Stimulated activated CD8-positive, alpha-beta memory T cell treated with anti-CD3 and anti-CD28 coated beads, Interleukin-12 subunit alpha, Interleukin-12 subunit beta, amount 100 ng/mL, for 4 hours (primary cell): ENCODE measurements around the gene NOG.

Experiments used
- DNase-seq: peaks from one replicate; pipeline ENCODE4 v3.0.0-alpha.2; 2020; ENCODE audit warnings: low read depth

The NOG gene

DNA sequence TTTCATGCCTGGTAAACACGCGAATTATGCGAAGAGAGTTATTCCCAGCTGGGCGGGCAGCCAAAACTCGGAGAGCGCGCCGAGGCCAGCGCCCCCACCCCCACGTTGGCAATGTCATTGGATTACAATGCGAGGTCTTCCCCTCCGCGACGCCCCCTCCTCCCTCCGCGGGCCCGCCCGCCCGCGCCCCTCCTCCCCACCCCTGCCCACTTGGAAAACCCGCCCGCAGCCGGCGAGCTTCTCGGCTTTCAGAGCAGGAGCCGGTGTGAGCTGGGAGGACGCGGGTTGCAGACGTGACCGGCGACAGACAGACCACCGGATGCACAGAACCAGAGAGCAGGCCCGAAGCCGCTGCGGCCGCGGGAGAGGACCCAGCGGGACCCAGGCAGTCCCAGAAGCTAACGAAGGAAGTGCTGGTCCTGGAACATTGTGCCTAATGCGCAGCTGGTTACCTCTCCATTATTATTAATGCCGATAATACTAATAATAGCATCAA, 4.0 kb downstream of the NOG start:
- no peak for DNase-seq

DNA sequence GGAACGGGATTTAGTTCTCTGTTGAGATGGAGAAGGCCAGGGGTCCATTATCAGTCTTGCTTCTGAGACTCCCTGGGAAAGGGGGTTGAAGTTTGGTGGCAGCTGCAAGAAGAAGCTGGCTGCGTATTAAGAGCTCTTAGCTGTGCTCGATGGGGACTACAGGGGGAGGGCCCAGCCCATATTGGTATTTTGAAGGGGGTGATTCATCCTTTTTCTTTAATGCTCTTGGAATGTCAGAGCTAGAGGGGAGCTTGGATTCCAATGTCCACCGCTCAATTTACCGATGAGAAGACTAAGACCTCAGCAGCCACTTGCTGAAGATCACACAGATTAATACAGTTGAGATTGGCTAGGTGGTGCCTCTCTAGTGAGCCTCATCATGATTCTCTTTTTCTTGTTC, 5.0 kb downstream of the NOG start:
- no peak for DNase-seq

DNA sequence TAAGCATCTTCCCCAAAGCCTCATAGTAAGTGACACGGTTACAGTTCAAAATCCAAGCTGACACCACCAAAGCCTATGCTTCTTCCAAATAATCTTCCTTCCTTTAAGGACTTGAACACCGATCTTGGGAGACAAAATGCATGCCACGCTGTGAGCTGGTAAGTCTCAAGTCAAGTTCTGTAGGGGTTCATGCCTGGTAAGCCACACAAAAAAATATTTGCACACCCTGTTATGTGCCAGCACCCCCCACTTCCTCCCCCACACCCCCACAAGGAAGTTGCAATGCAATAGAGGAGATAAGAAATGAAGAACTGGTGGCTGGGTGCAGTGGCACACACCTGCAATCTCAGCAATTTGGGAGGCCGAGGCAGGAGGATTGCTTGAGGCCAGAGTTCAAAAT, 5.6 kb downstream of the NOG start:
- no peak for DNase-seq

DNA sequence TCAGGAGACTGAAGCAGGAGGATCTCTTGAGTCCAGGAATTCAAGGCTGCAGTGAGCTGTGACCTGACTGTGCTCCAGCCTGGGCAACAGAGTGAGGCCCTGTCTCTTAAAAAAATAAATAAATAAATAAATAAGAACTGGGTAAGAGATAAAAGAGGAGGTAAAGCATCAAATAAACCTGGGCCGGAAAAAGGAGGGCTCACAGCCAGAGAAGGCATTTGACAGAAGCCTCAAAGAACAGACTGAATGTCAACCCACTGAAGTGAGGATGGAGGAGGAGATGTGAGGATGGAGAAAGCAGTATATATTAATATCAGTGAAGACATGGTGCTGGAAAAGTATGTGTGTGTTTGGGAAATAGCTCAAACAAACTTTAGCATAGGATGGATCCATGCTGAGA, 6.1 kb downstream of the NOG start:
- no peak for DNase-seq

DNA sequence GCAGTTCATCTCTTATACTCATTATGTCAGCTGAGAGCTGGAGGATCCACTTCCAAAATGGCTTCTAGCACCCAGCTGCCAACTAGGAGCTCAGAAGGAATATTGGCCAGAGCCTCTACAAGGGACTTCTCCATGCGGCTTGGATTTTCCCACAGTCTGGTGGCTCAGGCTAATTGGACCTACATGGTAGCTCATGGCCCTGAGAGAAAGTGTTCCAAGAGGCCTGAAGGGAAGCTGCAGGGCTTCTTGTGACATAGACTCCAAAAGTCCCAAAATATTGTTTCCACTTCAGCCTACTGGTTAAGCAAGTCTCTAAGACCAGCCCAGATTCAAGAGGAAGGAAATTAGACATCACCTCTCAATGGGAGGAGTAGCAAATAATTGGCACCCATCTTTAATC, 6.8 kb downstream of the NOG start:
- DNase-seq: no peak

DNA sequence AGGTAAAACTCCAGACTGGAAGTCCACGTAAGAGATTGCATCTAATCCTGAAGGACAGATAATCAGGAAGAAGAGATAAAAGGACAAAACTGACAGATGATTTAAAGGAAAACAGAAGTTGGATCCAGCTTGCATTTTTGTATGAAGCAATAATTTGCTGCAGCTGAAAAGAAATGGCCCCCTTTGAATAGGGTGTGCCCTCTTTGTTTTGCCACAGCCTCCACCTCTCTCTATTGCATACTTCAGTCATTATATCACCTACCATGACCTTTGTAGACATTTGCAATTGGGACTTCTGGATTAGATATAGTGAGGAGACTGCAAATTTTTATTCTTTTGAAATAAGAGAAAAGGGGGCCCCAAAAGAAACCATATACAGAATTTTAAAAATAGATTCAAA, 8.1 kb downstream of the NOG start:
- no peak for DNase-seq

DNA sequence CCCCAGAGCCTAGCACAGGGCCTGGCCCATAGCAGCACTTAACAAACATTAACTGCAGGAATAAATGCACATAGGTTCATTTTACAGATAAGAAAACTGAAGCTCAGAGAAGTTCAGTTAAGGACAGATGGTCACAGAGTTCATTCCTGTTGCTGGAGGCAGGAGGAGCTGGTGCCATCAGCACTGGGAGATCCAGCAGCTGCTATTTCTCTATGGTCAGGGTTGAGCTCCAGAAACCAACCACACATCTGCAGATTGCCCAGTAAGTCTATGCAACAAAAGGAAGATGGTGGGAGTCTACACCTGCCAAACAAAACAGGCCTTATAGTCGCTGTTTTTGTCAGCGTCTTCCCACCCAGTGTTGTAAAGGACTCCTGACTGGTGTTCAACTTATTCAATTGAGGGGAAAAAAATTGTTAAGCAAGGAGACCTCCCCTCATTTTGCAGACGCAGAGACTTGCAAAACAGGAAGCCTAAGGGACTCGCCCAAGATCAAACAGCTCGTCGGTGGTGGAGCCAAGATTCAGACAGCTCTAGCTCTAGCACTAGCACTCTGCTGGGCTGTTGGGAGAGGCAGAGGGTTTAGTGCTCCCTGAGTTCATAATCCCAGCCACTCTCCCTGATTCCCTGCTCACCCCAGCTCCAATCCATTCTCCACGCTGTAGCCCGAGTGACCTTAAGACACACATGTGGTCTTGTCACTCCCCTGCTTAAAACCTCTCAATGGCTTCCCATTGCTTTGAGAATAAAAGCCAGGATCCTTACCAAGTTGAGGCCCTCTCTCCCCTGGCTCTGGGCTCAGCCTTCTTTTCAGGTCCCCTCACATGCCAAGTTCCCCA, 9.0 kb downstream of the NOG start:
- DNase-seq: no peak

DNA sequence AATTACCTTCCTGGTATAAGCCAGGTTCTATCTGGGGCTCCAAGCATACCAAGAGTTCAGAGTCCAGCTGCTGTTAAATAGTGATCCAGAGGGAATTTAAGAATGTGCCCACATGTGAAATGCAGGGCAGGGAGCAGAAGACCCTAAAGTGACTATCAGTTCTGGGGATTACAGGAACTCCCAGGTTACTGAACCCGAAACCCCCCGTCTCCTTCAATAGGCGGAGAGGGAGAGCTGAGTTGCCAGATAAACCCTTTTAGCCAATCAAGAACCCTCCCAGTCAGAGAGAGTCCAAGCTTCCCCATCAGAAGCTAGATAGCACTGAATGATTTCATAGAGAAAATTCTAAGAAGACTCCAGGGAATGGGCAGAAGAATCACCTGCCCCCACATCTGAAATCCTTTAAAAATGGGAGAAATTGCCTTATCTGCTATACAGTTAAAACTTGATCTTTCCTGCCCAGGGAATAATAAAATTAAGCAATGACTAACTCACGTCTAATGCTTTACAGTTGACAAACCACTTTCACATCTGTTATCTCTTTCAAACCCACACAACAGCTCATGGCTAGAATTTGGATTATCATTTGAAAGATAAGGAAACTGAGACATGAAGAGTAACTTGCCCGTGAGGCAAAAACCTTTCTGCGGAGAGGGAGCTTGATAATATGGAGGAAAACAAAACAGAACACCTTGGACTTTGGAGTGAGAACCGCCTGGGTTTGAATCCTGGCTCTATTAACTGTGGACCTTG, 10.2 kb downstream of the NOG start:
- no peak for DNase-seq

DNA sequence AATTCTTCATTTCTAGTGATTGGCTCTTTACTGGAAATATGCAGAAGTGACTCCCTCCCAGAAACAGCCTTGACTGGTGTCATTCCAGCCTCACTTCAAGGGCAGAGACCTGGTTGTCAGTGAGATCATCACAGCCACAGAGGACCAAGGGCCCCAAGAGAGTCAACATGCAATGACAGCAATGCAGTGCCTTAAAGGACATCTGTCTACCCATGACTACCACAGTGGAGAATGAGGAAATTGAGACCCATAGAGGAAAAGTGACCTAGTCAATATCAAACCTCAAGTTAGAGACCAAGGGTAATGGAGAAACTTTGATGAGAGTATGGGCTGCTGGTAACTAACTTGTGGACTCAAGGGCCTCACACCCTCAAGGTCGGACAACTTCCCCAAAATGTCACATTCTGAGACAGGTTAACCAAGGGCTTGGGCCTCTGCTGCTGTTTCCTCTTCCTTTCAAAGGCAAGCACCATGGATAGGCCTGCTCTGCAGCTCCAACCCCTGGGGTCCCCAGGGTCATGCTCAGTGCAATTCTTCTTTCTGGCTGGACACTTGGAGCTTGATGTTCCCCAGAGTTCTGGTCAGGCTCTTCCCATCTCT, 11.3 kb downstream of the NOG start:
- no peak for DNase-seq

DNA sequence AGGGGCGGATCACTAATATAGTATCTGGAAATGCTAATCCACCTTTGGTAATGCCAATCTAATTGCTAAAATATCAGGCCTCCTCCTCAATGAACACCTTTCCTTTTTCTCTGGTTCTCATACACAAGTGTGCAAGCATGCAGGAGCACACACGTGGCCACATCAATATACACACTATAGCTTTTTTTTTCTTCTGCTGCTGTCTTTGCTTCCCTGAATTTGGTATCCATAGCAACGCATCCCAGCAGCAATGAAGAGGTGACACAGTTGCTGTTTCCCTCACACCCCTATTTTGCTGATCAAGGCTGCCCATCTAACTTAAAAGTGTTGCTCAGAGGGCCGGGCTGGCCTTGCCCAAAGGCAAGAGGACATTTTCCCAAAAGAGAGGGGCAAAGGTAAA, 15.4 kb downstream of the NOG start:
- DNase-seq: no peak

DNA sequence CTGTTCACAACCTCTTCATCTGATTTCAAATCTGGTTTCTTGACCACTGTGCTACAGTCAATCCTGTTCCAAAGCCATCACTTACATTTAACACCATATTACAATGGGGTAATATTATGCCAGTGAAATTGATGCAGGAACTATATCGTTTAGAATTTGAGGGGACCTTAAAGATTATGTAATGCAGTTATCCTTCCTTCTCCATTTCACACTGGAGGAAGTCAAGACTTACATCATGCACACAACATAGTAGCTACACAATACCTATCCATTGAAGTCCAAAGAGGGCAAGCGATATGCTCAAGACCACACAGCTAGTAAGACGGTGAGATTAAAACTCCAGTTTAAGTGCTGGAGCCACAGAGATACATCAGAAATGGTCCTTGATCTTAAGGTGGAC, 16.8 kb downstream of the NOG start:
- no peak for DNase-seq

DNA sequence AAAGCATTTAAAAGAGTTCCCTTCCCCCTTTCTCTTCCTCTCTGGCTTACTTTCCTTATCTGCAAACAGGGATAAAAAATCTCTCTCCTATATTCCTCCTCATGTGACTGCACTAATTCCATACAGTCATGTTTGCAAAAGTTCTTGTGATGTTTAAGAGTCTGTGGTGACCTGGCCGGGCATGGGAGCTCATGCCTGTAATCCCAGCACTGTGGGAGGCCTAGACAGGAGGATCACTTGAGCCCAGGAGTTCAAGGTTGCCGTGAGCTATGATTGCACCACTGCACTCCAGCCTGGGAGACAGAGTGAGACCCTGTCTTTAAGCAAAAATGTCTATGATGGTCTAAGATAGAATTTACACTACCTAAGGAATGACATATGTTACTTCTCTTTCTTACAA, 19.6 kb downstream of the NOG start:
- DNase-seq: no peak

DNA sequence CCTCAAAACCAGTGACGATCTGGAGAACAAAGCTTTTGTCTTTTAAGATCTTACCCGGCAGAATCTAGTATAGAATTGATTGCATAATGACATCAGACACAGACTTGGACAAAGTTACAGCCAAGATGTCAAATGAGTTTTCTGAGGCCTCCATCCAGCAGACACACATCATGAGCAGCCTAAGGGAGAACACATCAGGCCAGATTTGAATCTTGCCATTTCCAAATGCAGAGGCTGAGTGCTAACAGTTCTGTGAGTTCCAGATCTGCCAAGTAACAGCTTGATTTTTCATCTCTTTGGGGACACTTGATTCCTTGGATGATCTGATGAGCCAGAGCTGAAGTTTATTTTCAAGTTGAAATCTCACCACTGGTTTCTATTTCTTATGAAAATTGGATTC, 21.0 kb downstream of the NOG start:
- DNase-seq: no peak

DNA sequence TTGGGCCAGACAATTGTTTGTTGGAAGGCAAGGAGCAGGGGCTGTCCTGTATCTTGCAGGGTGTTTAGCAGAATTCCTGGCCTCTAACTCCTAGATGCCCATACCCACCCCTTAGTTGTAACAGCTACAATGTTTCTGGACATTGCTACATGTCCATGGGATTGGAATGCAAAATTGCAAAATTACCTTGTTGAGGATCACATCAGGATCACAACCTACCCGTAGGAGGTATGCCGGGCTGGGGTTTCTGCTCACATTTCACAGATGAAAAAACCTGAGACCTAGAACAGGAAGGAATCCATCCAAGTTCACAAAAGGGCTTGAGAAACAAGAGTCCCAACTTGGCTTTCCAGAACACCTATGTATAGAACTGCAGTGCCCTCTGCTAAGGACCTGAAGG, 22.7 kb downstream of the NOG start:
- DNase-seq: no peak

DNA sequence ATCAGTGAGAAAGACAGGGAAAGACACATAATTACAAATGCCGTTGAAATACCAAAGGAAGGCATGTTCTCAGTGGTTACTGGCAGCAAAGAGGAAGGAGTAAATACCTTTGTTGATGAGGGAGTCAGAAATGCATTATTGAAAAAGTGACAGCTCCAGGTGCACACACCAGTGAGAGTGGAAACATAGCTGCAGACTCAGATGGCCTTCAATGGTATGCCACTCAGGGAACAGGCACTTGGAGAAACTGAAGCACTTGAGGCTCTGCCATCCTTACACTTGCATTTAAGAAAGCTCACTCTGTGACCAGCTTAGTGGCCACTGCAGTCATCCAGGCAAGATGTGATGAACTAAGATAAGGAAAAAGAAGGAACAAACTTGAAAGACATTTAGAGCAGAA, 29.9 kb downstream of the NOG start:
- DNase-seq: no peak

DNA sequence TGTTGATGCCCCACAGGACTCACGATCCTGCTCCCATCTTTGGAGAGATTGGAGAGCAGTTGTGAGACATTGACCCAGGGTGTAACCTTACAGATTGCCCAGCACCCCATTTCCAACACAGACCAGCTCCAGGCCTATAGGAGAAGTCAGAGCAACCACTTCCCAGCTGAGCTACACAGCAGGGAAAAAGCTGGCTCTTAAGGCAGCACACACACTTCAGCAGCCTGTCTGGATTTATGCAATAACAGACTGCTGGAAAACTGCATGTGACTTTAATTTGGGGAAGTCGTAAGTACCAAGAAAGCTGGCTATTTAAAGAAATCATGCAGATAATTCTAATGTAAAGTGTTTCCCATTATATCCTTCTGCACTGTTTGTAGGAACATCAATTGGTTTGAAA, 30.8 kb downstream of the NOG start:
- no peak for DNase-seq

DNA sequence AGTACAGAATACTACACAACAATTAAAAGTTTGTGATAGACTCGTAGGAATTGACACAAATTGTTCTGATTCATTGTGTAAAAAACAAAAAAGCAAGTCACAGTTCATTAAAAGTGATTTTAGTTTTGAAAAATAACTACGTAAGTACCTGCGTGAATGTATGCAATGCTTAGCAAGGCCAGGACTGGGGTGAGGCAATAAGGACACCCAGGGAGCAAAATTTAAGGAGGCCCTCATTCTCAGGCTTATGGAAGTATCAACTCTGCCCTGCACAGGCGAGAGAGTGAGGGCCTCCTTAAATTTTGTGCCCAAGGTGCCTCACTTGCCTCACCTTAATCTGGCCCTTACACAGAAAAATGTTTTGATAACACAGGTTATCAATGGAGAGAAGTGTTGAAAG, 31.4 kb downstream of the NOG start:
- DNase-seq: no peak

DNA sequence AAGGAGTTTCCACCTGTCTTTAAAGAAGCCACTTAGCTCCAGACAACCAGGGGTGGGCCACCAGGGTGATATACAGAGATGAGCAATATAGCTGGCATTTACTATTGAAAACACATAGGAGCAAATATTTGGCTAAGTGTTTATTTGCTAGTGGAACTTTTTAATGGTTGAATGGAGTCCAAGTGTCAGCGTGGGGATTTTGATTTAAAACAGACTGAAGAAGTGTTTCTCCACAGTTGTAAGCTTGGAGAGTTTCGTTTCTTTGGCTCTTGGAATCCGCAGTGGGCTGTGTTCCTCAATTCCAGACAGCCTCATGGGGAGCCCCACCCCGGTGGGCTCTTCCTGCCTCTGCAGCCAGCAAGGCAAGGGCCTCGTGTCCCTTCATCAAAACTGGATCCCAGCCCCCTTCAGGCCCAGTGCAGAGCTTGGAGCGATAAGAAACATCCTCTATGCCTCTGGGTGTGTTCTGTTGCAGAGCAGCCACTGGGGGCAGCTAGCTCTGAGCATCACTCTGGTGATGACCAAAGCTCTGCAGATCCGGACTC, 36.1 kb downstream of the NOG start:
- no peak for DNase-seq

DNA sequence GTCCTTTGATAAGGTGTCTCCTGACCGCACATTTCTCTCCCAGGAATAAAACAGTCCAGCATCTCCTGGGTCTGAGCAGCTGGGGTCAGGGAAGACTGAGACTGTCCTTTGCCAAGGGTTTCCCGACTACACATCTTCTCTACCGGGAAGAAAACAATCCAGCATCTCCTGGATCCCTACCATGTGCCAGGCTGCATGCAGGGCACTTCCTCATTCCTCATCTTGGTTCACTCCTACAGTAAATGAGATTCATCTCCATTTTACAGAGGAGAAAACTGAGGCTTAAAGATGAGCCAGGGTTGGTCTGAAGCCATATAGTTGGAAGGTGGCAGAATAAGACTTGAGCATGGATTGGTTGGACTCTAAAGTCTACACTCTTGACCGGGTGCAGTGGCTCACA, 36.7 kb downstream of the NOG start:
- no peak for DNase-seq

DNA sequence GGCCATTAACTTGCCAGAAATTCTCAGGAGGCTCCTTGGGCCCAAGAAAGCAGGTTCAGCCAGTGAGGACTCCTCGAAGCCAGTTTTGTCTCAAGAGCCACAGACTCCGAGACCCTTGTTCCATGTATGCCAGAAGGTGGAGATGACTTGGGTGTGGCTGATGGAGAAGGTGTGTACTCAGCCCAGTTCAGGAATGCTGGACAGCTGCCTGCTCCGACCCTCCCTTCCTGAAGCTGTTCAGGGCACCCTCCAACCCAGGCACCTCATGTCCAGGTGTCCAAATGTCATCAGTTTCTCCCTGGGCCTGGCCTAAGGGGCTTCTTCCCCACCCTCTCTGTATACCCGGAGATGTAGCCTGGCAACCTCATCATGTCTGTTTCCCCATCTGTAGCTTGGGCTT, 40.2 kb downstream of the NOG start:
- no peak for DNase-seq

DNA sequence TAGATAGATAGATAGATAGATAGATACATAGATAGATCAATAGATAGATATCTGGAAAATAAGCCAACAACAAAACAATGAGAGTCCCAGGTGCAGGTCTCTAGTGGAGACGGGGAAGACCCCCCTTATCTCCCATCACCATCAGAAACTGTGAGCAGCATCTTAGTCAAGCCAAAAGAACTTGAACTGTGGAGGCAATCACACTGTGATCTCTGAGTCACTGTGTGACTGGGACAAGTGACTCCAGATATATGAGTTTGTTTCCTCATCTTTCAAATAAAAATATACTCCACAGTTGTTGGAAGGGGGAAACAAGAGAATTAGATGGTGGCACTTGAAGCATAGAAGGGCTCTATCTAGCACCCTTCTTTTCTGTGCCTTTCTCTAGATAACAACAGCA, 42.1 kb downstream of the NOG start:
- DNase-seq: no peak

DNA sequence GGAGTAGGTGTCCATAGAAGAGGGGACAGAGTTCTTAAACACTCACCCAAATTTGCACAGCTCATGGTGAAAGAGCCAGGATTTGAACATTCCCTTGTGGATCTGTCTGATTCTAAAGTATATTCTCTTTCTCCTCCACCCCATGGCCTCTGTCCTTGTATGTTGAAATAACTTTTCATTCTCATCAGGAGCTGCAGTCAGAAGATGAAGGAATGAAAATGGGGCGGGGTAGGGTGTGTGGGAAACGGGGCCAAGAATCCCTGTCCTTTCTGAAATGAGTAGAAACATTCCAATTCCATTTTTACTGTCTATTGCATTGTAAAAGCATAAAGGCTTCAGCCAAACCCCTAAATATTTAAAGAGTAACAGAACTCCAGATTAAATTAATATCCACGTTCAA, 42.8 kb downstream of the NOG start:
- DNase-seq: no peak

DNA sequence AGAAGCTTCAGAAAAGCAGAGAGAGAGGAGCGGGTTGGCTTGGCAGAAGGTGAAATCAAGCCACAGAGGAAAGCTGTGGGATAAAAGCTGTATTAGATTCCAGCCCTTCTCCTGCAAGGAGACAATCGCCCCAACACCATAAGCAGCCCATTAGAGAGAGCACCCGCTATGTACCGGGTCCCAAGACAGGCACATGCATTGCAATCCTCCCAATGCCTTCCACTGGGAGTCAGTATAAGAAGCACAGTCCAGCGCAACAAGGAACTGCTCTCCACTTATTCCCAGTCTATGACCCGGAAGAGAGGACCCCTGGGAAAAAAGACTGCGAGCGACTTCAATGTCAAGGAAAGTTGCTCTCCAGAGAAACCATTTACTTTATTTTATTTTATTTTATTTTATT, 43.8 kb downstream of the NOG start:
- DNase-seq: no peak
